GM18498 (cell line): ENCODE results near the gene HDAC9.

Experiments used
- ATAC-seq: cut with Tn5 transposase; IDR thresholded peaks from one replicate; pipeline ENCODE4 v1.9.1; 2021; ENCODE audit warnings: mild to moderate bottlenecking, moderate library complexity; ENCODE audit not compliant: unreplicated experiment

Gene HDAC9

DNA sequence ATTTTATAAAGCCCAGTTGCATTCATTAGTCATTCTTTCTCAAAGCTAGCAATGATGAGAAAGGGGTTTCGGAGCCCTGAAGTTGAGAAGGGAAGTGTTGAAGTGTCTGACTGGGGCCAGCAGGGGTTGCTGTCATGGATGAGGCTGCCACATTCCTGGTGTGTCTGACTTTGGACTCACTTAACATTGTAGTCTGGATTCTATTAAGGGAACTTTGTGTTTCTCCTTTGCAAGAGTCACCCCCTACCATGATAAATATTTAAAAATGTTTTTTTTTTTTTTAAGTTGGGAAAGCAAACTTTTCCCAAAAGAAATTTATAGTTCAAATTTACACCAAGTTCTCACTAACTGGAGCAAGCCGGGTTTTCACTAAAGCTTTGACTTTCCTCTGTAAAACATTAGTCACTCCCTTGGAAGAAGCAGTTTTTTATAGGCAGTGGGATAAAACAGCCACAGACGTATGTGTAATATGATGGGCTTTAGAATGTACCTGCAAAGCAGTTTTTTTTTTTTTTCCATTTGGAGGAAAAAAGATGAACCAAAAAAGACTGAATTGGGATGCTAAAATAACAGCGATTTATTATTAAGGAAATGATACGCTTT is 378.3 kb downstream of the HDAC9 start:
- no peak for ATAC-seq

GRCh38 chr7:18874880-18875279 is 379.3 kb downstream of the HDAC9 start:
- no peak for ATAC-seq

- no peak for ATAC-seq
Observed at GRCh38 chr7:18877874-18878273, 382.3 kb downstream of the HDAC9 start.

DNA sequence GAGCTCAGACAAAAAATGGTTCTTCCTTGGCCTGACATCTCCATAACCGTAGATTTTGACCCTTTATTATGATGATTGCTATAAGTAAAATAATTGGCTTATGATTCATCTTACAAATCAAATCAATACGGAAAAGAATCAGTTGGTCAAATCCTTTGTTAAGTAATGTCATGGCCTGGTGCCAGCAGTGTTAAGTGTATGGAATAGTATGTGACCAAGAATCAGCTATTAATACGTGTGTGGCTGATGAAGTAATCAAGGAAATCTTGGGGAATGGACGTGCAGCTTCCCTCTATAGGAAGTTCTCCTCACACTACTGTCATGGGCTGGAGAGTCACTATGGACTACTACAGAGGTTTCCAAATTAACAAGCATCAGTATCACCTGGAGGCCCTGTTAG is 391.3 kb downstream of the HDAC9 start:
- ATAC-seq = no peak

DNA sequence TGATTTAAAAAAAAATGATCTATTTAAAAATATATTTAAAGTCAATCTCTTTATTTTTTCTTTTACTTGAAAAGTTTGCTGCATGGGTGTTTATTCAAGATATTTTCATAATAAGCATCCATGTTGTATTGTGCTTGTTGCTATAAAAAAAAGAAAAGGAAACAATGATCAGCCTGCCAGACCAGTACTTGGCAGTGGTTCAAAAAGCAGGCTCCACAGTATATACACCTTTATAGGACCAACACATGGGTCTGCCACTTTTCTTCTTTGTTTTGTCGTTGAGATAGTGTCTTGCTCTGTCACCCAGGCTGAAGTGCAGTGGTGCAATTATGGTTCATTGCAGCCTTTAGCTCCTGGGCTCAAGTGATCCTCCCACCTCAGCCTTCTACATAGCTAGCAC is 393.9 kb downstream of the HDAC9 start:
- ATAC-seq = no peak

- no peak for ATAC-seq
Observed at GRCh38 chr7:18890134-18890533, 394.6 kb downstream of the HDAC9 start.

DNA sequence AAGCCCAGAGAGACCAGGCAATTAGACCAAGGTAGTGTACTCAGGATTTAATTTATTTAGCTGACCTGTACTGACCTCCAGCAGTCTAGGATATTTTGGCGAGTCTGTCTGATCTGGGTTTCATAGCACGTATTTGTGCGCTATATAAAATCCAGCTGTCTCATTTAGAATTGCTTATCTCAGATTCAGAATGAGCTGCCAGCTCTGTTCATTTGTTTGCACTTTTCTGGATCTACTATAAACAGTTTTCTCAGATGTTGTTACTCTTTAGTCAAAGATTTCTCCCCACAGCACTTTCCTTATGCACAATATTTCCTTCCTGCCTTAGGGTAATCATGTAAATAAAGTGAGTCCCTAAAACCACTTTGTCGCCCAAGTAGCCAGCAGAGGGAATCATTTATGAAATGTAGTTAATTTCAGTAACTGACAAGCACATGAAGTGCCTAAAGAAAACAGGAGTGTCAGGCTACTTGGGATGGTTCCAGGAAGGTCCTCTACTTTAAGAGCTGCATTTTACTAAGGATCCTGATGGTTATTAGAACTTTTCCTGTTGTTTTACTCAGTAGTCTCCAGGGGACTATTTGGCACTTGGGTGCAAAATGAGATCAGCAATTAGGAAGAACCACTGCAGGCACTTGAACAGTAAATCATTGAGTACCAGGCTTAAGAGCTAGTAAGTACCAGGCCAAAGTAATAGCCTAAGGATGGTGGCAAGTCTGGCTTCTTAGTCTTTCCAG is 395.5 kb downstream of the HDAC9 start:
- no peak for ATAC-seq

GRCh38 chr7:18893156-18893555 is 397.6 kb downstream of the HDAC9 start:
- no peak for ATAC-seq

- ATAC-seq = no peak
Observed at GRCh38 chr7:18894155-18894554, 398.6 kb downstream of the HDAC9 start.

DNA sequence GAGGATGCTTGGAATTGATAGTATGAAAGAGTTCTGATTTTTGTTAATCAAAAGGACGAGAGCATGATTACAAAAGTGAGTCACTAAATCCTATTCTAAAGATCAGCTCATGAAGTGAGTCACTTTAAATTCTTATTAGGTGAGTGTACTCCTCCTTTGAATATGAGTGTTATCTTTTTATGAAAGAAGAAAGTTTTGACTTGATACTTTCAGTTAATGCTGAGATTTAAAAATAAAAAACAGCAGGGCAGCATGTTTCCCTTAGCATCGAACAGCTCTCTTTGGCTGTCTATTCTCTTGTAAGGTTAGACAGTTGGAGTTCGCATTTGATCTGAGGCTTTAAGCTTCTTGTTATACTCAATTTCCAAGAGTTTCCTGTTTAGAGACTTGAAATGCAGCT is 399.9 kb downstream of the HDAC9 start:
- ATAC-seq = no peak

DNA sequence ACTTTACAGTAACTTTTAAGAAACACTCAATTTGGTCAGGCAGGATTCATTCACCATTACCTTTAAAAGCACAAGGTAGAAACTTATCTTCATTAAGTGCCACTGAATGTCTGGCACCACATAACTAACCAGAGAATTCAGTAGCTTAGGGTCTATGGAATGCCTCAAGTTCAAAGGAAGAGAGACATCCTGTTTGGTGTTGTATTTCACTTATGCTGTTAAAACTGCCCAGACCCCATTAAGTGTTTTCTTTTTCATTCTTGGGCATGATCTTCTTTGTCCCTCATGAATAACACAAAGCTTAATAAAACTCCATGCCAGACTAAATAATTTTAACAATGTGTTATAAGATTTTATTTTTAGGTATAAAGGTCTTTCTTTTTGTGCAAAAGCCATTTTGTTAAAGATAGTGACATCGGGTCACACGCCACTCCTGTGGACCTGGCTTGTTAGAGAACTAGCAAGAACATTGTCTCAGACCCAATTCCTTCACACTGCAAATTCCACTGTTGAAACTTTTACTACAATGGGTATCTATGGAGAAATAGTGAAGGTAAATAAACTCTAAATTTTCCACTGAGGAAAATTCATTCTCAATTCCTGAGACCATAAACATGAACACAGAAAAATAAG is 400.9 kb downstream of the HDAC9 start:
- no peak for ATAC-seq

- no peak for ATAC-seq
Observed at GRCh38 chr7:18900236-18900635, 404.7 kb downstream of the HDAC9 start.

GRCh38 chr7:18900803-18901202 is 405.3 kb downstream of the HDAC9 start:
- ATAC-seq = no peak

DNA sequence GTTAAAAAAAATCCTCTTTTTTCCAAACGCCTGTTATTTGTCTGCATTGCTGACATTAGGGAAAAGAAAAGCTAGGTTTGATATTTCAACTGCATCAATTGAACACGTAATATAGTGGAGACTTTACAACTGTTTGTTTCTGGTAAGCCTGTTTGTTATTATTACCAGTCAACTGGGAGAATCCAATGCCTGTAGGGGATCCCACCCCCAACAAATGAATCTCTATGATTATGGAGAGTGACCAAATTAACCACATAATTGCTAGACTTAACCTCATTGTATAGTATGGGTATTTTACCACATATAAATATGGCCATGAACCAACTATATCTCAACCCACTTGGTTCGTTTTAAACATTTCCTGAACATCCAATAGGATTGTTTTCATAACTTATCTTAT is 405.8 kb downstream of the HDAC9 start:
- no peak for ATAC-seq

- ATAC-seq = no peak
Observed at GRCh38 chr7:18901982-18902421, 406.5 kb downstream of the HDAC9 start.

DNA sequence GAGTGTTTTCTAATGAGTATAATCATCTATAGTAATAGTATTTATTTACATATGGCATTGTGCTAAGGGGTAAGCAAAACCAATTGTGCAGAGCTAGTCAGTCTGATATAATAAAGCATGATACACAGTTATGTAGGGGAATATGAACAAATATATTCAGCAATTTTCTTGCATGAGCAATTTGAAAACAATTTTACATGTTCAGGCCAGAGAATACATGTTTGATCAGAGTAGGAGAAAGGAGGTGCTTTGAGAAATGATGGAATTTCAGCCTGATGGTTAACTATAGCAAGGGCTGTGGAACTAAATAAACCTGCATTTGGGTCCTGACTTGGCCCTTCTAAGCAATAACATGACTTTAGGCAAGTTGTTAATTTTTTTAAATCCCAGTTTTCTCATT is 407.3 kb downstream of the HDAC9 start:
- no peak for ATAC-seq

- ATAC-seq = no peak
Observed at GRCh38 chr7:18903695-18904094, 408.1 kb downstream of the HDAC9 start.

- no peak for ATAC-seq
Observed at GRCh38 chr7:18905316-18905943, 409.9 kb downstream of the HDAC9 start.

DNA sequence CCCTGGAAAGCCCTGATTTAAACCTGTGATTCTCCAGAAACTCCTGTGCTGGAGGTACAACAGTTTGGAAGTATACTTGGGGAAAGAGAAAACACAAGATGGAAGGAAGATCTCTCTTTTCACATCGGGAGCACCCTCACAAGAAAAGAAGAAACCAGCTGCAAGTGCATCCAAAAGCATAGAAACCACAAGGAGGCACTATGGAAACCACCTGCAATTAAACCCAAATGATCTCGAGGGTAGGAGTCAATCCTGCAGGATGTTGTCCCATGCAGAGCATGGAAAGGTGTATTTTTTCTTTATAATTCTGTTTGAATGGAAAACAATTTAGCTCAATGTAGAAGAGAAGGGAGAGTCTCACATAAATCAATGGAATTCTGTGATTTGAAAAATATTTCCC is 411.4 kb downstream of the HDAC9 start:
- ATAC-seq = no peak

- ATAC-seq = no peak
Observed at GRCh38 chr7:18913106-18913505, 417.6 kb downstream of the HDAC9 start.

- ATAC-seq = no peak
Observed at GRCh38 chr7:18916826-18917225, 421.3 kb downstream of the HDAC9 start.

- no peak for ATAC-seq
Observed at GRCh38 chr7:18927134-18927533, 431.6 kb downstream of the HDAC9 start.
